Effector memory CD4-positive, alpha-beta T cell (primary cell): ENCODE measurements around the gene CD164.

Experiments
- DNase-seq, 3 donors: peaks; one replicate each; pipeline ENCODE4 v3.0.0-alpha.2; 2020
- H3K27ac ChIP-seq: 2 replicates; pipeline ENCODE4 v1.7.0; 2013; ENCODE audit warnings: mild to moderate bottlenecking, low read length, moderate library complexity; ENCODE audit not compliant: insufficient read depth, poor library complexity, severe bottlenecking
- H3K27me3 ChIP-seq: replicated peaks from 2 replicates; pipeline ENCODE4 v1.7.0; 2013; ENCODE audit warnings: mild to moderate bottlenecking, low read length; ENCODE audit not compliant: insufficient read depth, control insufficient read depth, poor library complexity, severe bottlenecking
- H3K36me3 ChIP-seq: 2 replicates; pipeline ENCODE4 v1.7.0; 2013; ENCODE audit warnings: mild to moderate bottlenecking, low read length, moderate library complexity; ENCODE audit not compliant: control insufficient read depth, insufficient read depth
- H3K4me1 ChIP-seq: 2 replicates; pipeline ENCODE4 v1.7.0; 2013; ENCODE audit warnings: low read length, mild to moderate bottlenecking; ENCODE audit not compliant: control insufficient read depth, insufficient read depth, poor library complexity, severe bottlenecking
- H3K4me3 ChIP-seq: 2 replicates; pipeline ENCODE4 v1.7.0; 2013; ENCODE audit warnings: low read length, low read depth, mild to moderate bottlenecking; ENCODE audit not compliant: insufficient read depth, poor library complexity, severe bottlenecking
- H3K9me3 ChIP-seq: 2 replicates; pipeline ENCODE4 v1.7.0; 2013; ENCODE audit warnings: mild to moderate bottlenecking, low read length, moderate library complexity; ENCODE audit not compliant: control insufficient read depth

The CD164 gene

DNA sequence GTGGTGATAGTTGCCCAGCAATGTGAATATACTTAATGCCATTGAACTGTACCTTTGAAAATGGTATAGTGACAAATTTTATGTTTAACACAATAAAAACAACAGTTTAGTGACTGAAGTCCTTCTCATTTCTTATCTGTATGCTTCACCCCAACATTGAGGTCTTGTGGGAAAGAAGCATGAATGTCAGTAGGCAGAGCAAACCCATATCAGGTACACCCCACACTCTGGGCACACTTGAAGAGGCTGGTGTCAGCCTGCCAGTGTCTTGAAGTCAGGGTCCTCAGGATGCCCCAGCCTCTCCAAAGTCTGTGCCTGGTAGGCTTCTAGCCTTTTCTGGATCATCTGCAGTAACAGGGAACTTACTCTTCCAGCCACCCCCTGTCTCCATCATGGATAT, 51.2 kb downstream of the CD164 start:
- no peak for DNase-seq
- Histone ChIP-seq H3K4me1 (no peaks in the 10 kb centered on the region), H3K27me3 (no peaks in the 10 kb centered on the region), H3K4me3 (no peak overlapping the region), H3K9me3 (no peaks in the 10 kb centered on the region), H3K36me3 (no peaks in the 10 kb centered on the region), H3K27ac (no peak overlapping the region)

DNA sequence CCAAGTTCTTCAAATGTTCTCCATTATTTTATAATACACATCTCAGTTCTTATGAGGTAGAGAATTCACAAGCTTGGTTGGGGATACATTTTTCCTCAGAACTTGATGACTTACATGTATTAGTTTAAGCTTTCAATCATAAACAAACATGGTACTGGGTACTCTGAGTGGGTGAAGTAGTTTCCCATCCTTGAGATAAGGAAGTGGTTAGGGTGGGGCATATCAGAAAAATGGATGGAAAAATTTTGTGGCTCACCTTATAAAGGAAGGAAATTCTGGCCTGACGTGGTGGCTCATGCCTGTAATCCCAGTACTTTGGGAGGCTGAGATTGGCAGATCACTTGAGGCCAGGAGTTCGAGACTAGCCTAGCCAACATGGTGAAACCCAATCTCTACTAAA, 52.0 kb downstream of the CD164 start:
- Histone ChIP-seq H3K4me3 (no peak overlapping the region), H3K9me3 (no peaks in the 10 kb centered on the region), H3K4me1 (no peaks in the 10 kb centered on the region), H3K27me3 (no peaks in the 10 kb centered on the region), H3K27ac (no peak overlapping the region), H3K36me3 (no peaks in the 10 kb centered on the region)
- DNase-seq = no peak

DNA sequence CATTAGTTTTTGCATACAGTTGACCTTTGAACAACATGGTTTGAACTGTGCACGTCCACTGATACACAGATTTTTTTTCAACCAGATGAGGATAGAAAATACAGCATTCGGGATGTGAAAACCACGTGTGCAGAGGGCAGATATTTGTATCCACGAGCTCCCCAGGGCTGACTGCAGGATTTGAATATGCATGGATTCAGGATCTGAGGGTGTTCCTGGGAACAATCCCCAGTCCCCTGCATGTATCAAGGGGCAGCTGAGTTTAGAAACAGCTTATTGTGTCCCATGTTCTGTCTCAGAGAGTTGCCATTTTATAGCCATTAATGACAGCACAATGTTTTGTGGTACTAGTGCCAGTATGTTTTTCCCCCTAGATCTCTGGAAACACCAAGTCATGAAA, 53.6 kb downstream of the CD164 start:
- Histone ChIP-seq H3K4me3 (no peak overlapping the region), H3K27me3 (no peaks in the 10 kb centered on the region), H3K9me3 (no peaks in the 10 kb centered on the region), H3K27ac (no peak overlapping the region), H3K36me3 (no peaks in the 10 kb centered on the region), H3K4me1 (no peaks in the 10 kb centered on the region)
- DNase-seq = no peak

DNA sequence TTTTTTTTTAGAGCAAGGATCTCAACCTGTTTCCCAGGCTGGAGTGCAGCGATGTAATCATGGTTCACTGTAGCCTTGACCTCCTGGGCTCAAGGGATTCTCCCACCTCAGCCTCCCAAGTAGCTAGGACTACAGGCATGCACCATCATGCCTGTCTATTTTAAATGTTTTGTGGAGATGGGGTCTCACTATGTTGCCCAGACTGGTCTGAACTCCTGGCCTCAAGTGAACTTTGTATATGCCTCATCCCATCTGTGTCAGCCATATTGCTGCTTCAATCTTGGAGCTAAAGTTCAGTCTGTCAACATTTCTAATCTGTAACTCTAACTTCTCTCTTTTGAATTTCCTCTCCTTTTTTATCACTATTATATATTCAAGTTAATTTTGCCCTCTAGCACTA, 54.3 kb downstream of the CD164 start:
- DNase-seq = no peak
- no peaks in the 10 kb centered on the region for H3K27me3 ChIP-seq
- H3K4me3 ChIP-seq = no peak overlapping the region
- H3K4me1 ChIP-seq = no peaks in the 10 kb centered on the region
- H3K27ac ChIP-seq = no peak overlapping the region
- H3K36me3 ChIP-seq = no peaks in the 10 kb centered on the region
- H3K9me3 ChIP-seq = no peaks in the 10 kb centered on the region

GRCh38 chr6:109327491-109327890, 54.8 kb downstream of the CD164 start:
- Histone ChIP-seq H3K27me3 (no peaks in the 10 kb centered on the region), H3K9me3 (no peaks in the 10 kb centered on the region), H3K4me3 (no peak overlapping the region), H3K27ac (no peak overlapping the region), H3K4me1 (no peaks in the 10 kb centered on the region), H3K36me3 (no peaks in the 10 kb centered on the region)
- DNase-seq = no peak

- DNase-seq = no peak
- no peaks in the 10 kb centered on the region for H3K27me3 ChIP-seq
- no peaks in the 10 kb centered on the region for H3K36me3 ChIP-seq
- H3K9me3 ChIP-seq = no peaks in the 10 kb centered on the region
- H3K4me3 ChIP-seq = no peak overlapping the region
- no peak overlapping the region for H3K27ac ChIP-seq
- no peaks in the 10 kb centered on the region for H3K4me1 ChIP-seq
These were observed 55.9 kb downstream of the CD164 start for GRCh38 chr6:109326351-109326750.

- Histone ChIP-seq H3K4me1 (no peaks in the 10 kb centered on the region), H3K36me3 (no peaks in the 10 kb centered on the region), H3K27me3 (no peaks in the 10 kb centered on the region), H3K4me3 (no peak overlapping the region), H3K27ac (no peak overlapping the region), H3K9me3 (no peaks in the 10 kb centered on the region)
- no peak for DNase-seq
These were observed 56.9 kb downstream of the CD164 start for GRCh38 chr6:109325400-109325801.

DNA sequence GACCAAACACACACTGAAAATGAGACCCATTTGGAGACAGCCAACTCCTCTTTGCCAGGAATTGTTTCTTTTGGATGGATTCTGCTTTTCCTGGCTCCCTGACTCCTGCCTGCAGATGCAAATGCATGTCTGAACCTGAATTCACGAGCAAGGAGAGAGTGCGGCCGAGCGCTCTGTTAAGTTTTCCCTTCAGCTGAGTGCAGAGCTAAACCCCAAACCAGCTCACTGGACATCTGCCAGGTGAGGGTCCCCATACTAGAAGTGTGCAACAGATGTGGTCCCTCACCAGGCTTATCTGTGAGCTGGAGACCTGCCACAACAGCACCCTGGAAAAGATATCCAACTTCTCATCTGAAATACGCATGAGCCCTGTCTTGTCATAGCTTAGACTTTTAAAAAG, 59.0 kb downstream of the CD164 start:
- Histone ChIP-seq H3K9me3 (no peaks in the 10 kb centered on the region), H3K27ac (no peak overlapping the region), H3K36me3 (no peaks in the 10 kb centered on the region), H3K4me1 (no peaks in the 10 kb centered on the region), H3K27me3 (no peaks in the 10 kb centered on the region), H3K4me3 (no peak overlapping the region)
- DNase-seq = no peak

DNA sequence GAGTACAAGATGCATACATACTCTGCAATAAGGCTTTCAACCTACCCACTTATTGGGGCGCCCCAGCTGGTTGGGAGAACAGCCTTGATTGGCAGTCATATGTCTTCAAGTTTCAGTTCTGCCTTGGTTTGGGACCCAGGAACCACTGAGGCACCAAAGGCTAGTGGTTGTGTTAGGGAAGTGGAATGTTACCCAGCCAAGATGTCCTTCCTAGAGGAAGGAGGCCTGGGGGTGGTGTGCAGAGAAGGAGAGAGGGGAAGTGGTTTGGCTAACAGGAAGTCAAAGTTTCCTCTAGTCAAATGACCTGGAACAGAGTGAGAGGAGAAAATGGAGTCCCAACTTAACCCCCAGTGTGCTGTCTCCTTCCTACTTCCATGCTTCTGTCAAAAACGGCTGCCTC, 59.4 kb downstream of the CD164 start:
- Histone ChIP-seq H3K27me3 (no peaks in the 10 kb centered on the region), H3K4me1 (no peaks in the 10 kb centered on the region), H3K4me3 (no peak overlapping the region), H3K36me3 (no peaks in the 10 kb centered on the region), H3K27ac (no peak overlapping the region), H3K9me3 (no peaks in the 10 kb centered on the region)
- DNase-seq = no peak

GRCh38 chr6:109321752-109322151, 60.5 kb downstream of the CD164 start:
- H3K27ac ChIP-seq = no peak overlapping the region
- DNase-seq = no peak
- H3K36me3 ChIP-seq = no peaks in the 10 kb centered on the region
- H3K4me1 ChIP-seq = no peaks in the 10 kb centered on the region
- no peaks in the 10 kb centered on the region for H3K9me3 ChIP-seq
- no peaks in the 10 kb centered on the region for H3K27me3 ChIP-seq
- no peak overlapping the region for H3K4me3 ChIP-seq

DNA sequence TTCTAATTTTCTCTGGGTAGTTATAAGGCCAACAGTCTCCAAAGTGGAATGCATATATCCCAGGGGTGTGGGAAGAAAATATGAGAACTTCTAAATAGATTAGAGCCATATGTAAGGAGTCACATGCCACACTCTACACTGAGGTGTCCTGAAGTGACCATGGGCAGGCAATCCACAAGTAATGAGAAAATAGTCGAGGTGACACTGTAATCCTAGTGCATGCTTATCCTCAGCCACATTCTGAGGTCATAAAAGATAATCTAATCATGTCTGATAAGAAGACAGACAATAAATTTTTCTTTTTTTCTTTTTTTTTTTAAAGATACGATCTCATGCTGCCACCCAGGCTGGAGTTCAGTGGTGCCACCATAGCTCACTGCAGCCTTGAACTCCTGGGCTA, 62.2 kb downstream of the CD164 start:
- Histone ChIP-seq H3K4me1 (no peaks in the 10 kb centered on the region), H3K36me3 (no peaks in the 10 kb centered on the region), H3K4me3 (no peak overlapping the region), H3K27ac (no peak overlapping the region), H3K27me3 (no peaks in the 10 kb centered on the region), H3K9me3 (no peaks in the 10 kb centered on the region)
- no peak for DNase-seq
